Activated CD4-positive, alpha-beta T cell treated with anti-CD3 and anti-CD28 coated beads, Interleukin-2, amount 10 ng/mL, durations not matched to agents 7 days and 5 days (primary cell): ENCODE measurements around the gene STRA8. TPM values are rescaled to one million over a fixed set of nuclear protein-coding genes. Genes with fewer than 3 reads are reported as not detected.
A peak's percentile ranks its signal among the peaks of the same experiment; 100 is the strongest.

Experiments
- CTCF ChIA-PET: fragments of 350-600 bp; sonication (Branson Sonifier 250); formaldehyde crosslinking; loops from one replicate; lab custom pipeline; 2021; ENCODE audit warnings: antibody characterized with exemption; lab: Charles Lee
- POLR2A ChIA-PET: fragments of 350-600 bp; sonication (Branson Sonifier 250); formaldehyde crosslinking; loops from one replicate; lab custom pipeline; 2021; ENCODE audit warnings: antibody characterized with exemption; lab: Charles Lee
- DNase-seq: peaks from one replicate; pipeline ENCODE4 v3.0.0-alpha.2; 2020
- H3K27ac Mint-ChIP-seq: one replicate; pipeline ENCODE4 v1.8.0; 2021; ENCODE audit warnings: mild to moderate bottlenecking, moderate library complexity, mixed read lengths
- H3K27me3 Mint-ChIP-seq: one replicate; pipeline ENCODE4 v1.8.0; 2021; ENCODE audit warnings: mixed read lengths
- H3K36me3 Mint-ChIP-seq: one replicate; pipeline ENCODE4 v1.8.0; 2021; ENCODE audit warnings: low read depth, mixed read lengths
- H3K4me1 Mint-ChIP-seq: one replicate; pipeline ENCODE4 v1.8.0; 2021; ENCODE audit warnings: mixed read lengths
- H3K4me3 Mint-ChIP-seq: one replicate; pipeline ENCODE4 v1.8.0; 2021; ENCODE audit warnings: mild to moderate bottlenecking, moderate library complexity, mixed read lengths
- H3K9me3 Mint-ChIP-seq: one replicate; pipeline ENCODE4 v1.8.0; 2021; ENCODE audit warnings: mixed read lengths
- microRNA-seq: library from miRNA; unstranded; fragments of <30 nt; microRNA quantifications from one replicate; pipeline ENCODE4 v1.2.0, GENCODE V29; 2021; ENCODE audit warnings: borderline microRNAs expressed, borderline replicate concordance
- total RNA-seq, 2 experiments: library from RNA; stranded (reverse); gene quantifications; one replicate each; pipeline ENCODE4 v1.2.3, GENCODE V29; 2021

The STRA8 gene
- total RNA-seq, 2 experiments from 2014 or later: not detected

DNA sequence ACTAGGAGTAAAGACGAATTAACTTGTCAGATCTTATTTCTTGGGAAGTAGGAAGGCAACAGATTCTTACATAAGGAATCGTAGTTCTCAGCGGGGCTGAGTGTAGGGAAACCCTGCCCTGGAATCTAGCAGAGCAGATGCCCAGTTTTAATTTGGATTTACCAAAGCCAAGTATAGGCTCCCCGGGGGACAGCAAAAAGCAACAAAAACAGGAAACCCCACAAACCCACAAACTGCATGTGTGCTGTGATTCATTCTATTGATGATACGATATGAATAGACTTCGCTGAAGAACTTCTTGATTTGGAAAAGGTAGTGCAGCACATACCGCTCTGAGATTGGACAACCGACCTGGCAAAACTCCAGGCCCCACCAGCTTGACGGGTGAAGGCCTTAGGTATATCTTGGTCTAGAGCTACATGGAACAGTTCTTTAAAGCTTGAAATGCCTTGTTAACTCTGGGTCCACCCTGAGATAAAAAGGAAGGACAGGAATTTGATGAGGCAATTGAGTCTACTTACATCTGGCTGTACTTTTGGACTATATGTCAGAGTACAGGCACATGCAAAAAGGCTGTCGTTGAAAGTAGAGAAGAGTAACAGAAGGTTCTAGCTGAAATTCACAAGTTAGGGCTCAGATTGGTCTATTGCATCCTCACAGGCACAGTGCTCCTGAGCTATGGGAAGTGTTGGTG lies 49.1 kb downstream of the STRA8 start:
- ChIA-PET CTCF (interaction anchor here (0.6 to 2.0 kb wide), 7 partner anchors 8 to 440 kb away, joined by 3 to 10 read pairs (median 3); partner anchors contain the start of gene STMP1), POLR2A (no interaction called here)
- peaks cover 6% of the 10 kb centered on the region for H3K27me3 Mint-ChIP-seq
- H3K27ac Mint-ChIP-seq: peak overlapping the region; percentile 0
- peaks cover 20% of the 10 kb centered on the region for H3K4me1 Mint-ChIP-seq
- peak; percentile 7 for DNase-seq
- H3K9me3 Mint-ChIP-seq: no peaks in the 10 kb centered on the region
- no peaks in the 10 kb centered on the region for H3K36me3 Mint-ChIP-seq
- H3K4me3 Mint-ChIP-seq: no peak overlapping the region

DNA sequence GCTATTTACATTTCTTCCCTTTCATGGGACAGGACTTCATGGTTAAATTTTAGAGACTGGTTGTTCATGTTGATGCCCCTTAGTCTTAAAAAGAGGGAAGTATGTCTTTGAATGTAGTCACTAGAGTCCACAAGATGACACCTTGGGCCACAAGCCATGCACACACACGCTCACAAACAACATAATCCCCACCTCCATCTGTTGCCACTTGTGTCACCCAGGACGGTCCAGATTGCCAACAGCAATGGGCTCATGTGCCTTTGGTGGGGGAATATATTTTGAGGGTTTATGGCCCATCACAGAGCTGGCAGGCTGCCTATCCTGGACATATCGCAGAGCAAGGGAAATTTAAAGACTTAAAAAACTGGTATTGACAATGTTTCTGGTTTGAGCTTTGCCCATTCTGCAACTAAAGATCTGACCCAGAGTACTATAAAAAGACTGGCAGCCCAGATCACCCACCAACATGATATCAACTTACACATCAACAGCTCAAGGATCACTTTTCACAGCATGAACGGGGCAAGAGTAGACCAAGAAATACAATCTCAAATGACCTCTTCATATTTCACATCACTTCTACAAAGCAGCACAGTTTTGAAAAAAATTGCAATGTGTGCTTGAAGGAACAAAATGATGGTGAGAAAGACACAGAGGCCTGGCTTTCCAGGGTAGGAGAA lies 50.5 kb downstream of the STRA8 start:
- H3K36me3 Mint-ChIP-seq: no peaks in the 10 kb centered on the region
- POLR2A ChIA-PET: no interaction called here
- H3K27ac Mint-ChIP-seq: no peak overlapping the region
- H3K4me1 Mint-ChIP-seq: peaks cover 20% of the 10 kb centered on the region
- H3K4me3 Mint-ChIP-seq: no peak overlapping the region
- CTCF ChIA-PET: interaction anchor here (2.0 kb wide), 1 partner anchor 10 kb away, joined by 6 read pairs; no protein-coding TSS in a partner anchor
- peaks cover 5% of the 10 kb centered on the region for H3K27me3 Mint-ChIP-seq
- no peak for DNase-seq
- H3K9me3 Mint-ChIP-seq: no peaks in the 10 kb centered on the region

DNA sequence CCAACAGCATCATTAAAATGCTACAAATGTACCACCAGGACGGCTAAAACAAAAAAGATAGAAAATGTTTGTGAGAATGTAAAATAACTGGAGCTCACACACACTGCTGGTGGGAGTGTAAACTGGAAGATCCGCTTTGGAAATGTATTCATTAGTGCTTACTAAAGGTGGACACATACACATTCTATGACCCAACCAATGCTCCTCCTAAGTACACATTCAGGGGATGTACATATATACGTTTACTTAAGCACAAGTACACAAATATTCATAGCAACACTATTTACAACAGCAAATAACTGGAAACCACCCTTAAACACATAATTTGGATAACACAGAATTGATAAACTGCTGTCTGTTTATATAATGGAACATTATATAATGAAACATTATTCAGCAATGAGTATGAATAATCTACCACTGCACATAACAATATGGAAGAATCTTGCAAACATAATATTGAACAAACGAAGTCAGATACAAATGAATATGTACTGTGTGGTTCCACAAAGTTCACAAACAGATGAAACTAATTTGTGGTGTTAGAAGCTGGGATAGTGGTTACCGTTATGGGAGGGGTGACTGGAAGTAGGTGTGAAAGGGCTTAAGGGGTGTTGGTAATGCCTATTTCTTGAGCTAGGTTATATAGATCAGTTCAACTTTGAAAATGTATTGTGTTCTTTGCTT lies 52.1 kb downstream of the STRA8 start:
- Mint-ChIP-seq H3K27me3 (no peaks in the 10 kb centered on the region), H3K4me1 (peaks cover 20% of the 10 kb centered on the region), H3K9me3 (no peaks in the 10 kb centered on the region), H3K36me3 (no peaks in the 10 kb centered on the region), H3K27ac (no peak overlapping the region), H3K4me3 (no peak overlapping the region)
- ChIA-PET CTCF (interaction anchor here (2.0 kb wide), 1 partner anchor 11 kb away, joined by 6 read pairs; no protein-coding TSS in a partner anchor), POLR2A (no interaction called here)
- DNase-seq: no peak

DNA sequence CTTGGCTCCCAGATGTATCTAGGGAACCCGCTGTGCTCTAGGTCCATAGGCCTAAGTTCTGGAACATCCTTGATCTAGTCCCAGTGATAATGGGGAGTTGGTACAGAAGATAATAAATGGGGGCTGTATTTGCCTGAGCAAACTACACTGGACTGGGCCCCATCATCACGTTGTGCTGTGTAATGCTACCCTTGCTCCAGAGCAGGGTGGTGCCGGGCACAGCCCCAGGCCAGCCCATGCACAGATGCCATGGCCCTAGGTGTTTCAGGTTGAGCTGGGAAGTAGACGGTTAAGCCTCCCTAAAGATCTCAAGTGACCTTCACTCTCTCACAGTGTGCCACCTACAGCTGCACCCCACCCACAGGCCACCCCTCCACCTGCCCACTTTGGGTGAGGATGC lies 53.2 kb downstream of the STRA8 start:
- Mint-ChIP-seq H3K36me3 (no peaks in the 10 kb centered on the region), H3K9me3 (no peaks in the 10 kb centered on the region), H3K4me3 (no peak overlapping the region), H3K27me3 (no peaks in the 10 kb centered on the region), H3K4me1 (peaks cover 14% of the 10 kb centered on the region), H3K27ac (no peak overlapping the region)
- DNase-seq: no peak
- POLR2A ChIA-PET: no interaction called here
- CTCF ChIA-PET: no interaction called here

DNA sequence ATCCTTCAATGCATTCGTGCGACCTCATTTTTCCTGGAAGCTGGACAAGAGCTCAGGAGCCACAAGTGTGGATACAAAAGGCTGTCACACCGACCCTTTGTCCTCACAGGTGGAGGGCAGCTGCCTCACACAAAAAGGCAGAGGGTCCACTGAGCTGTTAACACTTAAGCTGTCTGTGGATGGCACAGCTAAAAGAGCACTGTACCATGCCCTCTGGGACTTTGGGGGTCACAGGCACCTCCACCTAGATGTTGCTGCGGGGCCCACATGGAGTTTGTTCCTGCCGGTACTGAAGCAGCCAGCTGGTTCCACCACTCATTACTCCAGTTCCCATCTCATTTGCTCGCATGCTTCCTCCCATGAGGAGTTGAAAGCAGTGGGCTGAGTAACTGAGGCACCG lies 57.0 kb downstream of the STRA8 start:
- Mint-ChIP-seq H3K9me3 (no peaks in the 10 kb centered on the region), H3K36me3 (no peaks in the 10 kb centered on the region), H3K27ac (no peak overlapping the region), H3K27me3 (peaks cover 9% of the 10 kb centered on the region), H3K4me1 (no peaks in the 10 kb centered on the region), H3K4me3 (no peak overlapping the region)
- DNase-seq: no peak
- CTCF ChIA-PET: interaction anchor here (1.2 kb wide), 1 partner anchor 10 kb away, joined by 3 read pairs; no protein-coding TSS in a partner anchor
- POLR2A ChIA-PET: no interaction called here

DNA sequence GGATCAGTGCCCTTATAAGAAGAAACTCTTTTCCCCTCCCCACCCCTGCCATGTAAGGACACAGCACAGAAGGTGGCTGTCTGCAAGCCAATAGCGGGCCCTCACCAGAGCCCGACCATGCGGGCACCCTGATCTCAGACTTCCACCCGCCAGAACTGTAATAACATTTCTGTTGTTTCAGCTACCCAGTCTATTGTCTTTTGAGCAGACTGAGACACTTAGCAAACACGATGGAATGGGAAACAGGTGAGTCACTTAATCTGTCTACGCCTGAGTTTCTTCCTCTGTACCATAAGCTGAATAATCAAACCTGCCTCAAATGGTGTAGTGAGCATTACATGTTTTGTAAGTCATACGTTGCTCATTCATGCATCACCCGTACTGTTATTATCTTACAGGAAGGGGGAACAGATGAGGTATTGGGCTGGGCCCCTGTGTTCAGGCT lies 58.2 kb downstream of the STRA8 start:
- no peak for DNase-seq
- Mint-ChIP-seq H3K27me3 (peaks cover 11% of the 10 kb centered on the region), H3K9me3 (no peaks in the 10 kb centered on the region), H3K4me3 (no peak overlapping the region), H3K4me1 (no peaks in the 10 kb centered on the region), H3K36me3 (no peaks in the 10 kb centered on the region), H3K27ac (no peak overlapping the region)
- POLR2A ChIA-PET: no interaction called here
- CTCF ChIA-PET: no interaction called here

DNA sequence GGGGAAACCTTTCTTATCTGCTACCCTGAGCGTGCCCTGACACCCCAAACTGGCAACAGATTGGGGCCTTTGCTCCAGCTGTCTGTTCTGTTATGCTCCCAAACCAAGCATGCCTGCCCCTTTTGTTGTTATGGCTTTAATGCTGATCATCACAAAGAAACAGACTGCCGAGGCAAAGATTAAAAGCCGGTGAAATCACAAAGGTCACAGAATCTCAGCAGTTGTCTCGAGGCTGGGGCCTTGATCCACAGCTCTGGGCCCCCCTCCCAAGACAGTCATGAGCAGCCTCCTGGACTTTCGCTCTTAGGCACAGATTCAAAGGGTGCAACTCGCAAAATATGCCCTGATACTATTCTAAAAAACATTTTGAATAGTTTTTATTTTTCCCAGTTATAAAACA lies 65.6 kb downstream of the STRA8 start:
- peaks cover 15% of the 10 kb centered on the region for H3K27me3 Mint-ChIP-seq
- H3K4me1 Mint-ChIP-seq: no peaks in the 10 kb centered on the region
- CTCF ChIA-PET: no interaction called here
- H3K4me3 Mint-ChIP-seq: no peak overlapping the region
- H3K27ac Mint-ChIP-seq: no peak overlapping the region
- POLR2A ChIA-PET: no interaction called here
- H3K36me3 Mint-ChIP-seq: no peaks in the 10 kb centered on the region
- no peaks in the 10 kb centered on the region for H3K9me3 Mint-ChIP-seq
- DNase-seq: no peak

DNA sequence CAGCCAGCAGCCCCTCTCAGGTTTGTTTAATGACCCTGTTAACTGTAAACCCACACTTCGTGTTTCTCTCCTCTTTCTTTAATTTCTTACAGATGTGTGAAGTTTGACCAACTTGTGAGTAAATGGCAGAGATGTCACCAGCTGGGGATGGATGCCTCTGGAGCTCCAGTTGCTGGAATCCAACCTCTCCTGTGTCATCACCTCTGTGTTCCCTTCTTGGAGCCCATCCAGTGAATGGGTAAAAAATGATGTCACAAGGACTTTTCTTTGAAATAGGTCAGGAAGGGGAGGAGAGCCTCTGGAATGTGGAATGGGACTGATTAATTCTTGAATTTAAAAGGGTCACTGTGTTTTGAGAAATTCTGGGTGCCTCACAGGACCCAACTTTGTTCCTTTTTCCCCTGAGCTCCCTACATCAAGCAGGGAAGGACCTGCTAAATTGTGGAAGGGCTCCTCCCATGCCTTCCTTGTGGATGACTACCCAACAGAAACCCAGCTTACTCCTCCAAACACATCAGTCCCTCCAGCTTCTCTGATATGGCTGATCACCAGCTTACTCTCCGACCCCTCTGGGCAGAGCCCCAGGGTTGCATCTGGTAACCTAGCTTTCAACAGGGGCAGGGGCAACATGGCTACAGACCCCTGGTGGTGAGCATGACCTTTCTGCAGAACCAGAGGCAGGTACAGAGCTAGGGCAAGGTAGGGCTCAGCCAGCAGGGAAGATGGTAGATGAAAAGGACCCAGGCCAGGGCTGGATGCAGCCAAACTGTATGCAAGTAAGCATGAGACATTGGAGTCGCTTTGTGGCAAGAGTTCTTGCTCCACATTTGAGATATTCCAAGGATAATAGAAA lies 67.5 kb downstream of the STRA8 start:
- Mint-ChIP-seq H3K4me1 (no peaks in the 10 kb centered on the region), H3K9me3 (no peaks in the 10 kb centered on the region), H3K36me3 (no peaks in the 10 kb centered on the region), H3K27me3 (peaks cover 7% of the 10 kb centered on the region), H3K27ac (no peak overlapping the region), H3K4me3 (no peak overlapping the region)
- CTCF ChIA-PET: interaction anchor here (1.2 kb wide), 1 partner anchor 23 kb away, joined by 3 read pairs; no protein-coding TSS in a partner anchor
- POLR2A ChIA-PET: interaction anchor here (0.6 kb wide), 1 partner anchor 1697 kb away, joined by 3 read pairs; no protein-coding TSS in a partner anchor
- DNase-seq: no peak

Small RNA genes lying within 50 kb of the gene (microRNA-seq; reads per million reads assigned to microRNA genes)
- gene MIR6509: not detected

Other genes starting within 250 kb of the STRA8 start
- gene AGBL3, start 247.3 kb upstream of the STRA8 start, total RNA-seq: 1 to 10 TPM; 1.9 TPM
- gene TMEM140, start 85.8 kb upstream of the STRA8 start, total RNA-seq: 10 to 100 TPM; 25.3 to 27.7 TPM
- gene CYREN, start 63.1 kb upstream of the STRA8 start, total RNA-seq: 10 to 100 TPM; 34.4 to 39.7 TPM
- gene WDR91, start 22.3 kb upstream of the STRA8 start, total RNA-seq: 10 to 100 TPM; 15.5 to 17.3 TPM